CD4-positive, alpha-beta T cell treated with Interleukin-4 for 1 hour (primary cell): ENCODE data around the gene MIEF2.
A peak's percentile ranks its signal among the peaks of the same experiment; 100 is the strongest.
"Not testable (repeated sequence)": the region's sequence is repeated elsewhere in the genome, so short reads cannot be mapped to it uniquely, and the experiment has no call there.

Source experiments
- DNase-seq, 2 donors: peaks; one replicate each; pipeline ENCODE4 v3.0.0-alpha.2; 2020 to 2022

MIEF2 gene, protein sequence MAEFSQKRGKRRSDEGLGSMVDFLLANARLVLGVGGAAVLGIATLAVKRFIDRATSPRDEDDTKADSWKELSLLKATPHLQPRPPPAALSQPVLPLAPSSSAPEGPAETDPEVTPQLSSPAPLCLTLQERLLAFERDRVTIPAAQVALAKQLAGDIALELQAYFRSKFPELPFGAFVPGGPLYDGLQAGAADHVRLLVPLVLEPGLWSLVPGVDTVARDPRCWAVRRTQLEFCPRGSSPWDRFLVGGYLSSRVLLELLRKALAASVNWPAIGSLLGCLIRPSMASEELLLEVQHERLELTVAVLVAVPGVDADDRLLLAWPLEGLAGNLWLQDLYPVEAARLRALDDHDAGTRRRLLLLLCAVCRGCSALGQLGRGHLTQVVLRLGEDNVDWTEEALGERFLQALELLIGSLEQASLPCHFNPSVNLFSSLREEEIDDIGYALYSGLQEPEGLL

DNA sequence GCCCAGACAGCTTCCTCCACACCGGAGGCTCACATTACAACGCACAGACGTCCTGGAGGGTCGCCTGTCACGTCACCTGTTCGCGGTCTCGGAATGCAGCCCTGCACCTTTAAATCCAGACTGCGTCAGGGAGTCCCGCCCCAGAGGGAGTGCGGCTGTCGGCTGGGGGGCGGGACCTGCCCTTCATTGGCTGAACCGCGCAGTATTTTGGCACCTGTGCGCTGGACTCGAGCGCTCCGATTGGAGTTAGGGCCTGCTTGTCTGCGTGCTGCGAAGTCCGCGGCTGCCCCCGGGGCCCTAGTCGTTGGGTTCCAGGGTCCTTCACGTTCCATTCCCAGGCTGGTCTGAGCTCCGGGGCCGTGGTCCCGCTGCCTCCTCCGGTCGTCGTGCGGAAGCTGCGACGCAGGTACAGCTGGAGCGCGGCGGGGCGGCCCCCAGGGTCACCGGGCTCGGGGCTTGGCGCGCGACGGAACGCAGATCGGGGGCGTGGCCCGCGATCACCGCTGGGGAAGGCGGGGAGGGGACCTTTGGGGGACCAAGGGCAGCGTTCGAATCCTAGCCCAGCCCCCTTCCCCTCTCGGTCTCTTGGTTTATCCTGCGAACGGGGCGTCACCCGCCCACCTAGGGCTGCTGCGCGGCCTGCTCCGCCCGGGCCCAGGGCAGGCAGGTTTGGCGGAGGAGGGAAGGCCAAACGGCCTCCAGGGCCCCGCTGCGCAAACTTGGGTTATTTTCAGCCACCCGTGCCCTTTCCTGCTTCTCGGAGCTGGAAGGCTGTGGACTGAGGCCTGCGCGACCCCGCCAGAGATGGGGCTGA, at the start of gene MIEF2:
MIEF2 (plus strand) TSS at position 331 of the 814 bp plus-strand sequence. CDS start 2,059 bp downstream, outside the sequence.
- peak; percentile 92 to 93 for DNase-seq

DNA sequence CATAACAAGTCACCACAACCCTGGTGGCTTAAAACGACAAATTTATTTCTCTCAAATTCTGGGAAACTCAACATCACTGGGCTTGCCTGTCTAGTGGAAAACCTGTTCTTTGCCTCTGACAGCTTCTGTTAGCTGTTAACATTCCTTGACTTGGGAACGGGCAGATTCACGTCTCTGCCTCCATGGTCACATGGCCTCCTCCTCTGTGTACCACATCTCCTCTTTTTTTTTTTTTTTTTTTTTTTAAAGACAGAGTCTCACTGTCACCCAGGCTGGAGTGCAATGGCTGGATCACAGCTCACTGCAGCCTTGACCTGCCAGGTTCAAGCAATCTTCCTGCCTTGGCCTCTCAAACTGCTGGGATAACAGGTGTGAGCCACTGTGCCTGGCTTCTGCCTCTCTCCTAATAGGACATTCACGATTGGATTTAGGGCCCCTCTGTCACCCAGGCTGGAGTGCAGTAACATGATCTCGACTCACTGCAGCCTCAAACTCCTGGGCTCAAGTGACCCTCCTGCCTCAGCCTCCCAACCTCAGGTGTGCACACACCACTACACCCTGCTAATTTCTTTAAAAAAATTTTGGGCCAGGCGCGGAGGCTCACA, 46.7 kb upstream of the MIEF2 start:
- no peak for DNase-seq

DNA sequence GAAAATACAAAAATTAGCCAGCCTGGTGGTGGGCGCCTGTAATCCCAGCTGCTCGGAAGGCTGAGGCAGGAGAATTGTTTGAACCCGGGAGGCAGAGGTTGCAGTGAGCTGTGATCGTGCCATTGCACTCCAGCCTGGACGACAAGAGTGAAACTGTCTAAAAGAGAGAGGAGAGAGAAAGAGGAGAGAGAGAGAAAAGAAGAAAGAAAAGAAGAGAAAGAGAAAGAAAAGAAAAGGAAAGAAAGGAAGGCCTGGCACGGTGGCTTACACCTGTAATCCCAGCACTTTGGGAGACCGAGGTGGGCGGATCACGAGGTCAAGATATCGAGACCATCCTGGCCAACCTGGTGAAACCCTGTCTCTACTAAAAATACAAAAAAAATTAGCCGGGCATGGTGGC, 43.6 kb upstream of the MIEF2 start:
- DNase-seq = not testable (repeated sequence)

DNA sequence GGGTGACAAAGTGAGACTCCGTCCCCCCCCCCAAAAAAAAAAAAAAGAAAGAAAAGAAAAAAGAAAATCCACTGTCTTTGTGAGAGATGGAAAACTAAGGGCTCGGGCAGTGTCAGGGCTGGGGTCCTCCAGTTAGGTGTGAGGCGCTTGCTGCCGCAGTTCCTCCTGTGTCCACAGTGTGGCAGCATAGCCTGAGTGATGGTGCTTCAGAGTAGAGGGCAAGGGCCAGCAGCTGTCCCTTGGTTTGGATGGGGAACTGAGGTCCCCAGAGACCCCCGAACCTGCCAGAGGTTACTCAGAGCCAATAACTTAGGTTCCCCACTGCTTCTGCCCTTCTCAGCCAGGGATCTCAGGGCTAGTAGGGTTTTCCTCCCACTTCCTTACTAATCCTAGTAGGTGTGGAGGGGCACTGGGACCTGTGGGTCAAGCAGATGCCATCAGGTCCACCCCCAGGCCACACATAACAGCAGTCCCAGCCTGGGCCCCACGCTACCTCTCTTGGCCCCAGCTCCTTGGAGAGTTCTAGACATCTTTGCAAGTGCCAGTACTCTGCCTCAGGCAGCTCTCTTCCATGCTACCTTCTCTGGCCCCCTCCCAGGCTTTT, 42.9 kb upstream of the MIEF2 start:
- DNase-seq = peak; percentile 75 to 76

DNA sequence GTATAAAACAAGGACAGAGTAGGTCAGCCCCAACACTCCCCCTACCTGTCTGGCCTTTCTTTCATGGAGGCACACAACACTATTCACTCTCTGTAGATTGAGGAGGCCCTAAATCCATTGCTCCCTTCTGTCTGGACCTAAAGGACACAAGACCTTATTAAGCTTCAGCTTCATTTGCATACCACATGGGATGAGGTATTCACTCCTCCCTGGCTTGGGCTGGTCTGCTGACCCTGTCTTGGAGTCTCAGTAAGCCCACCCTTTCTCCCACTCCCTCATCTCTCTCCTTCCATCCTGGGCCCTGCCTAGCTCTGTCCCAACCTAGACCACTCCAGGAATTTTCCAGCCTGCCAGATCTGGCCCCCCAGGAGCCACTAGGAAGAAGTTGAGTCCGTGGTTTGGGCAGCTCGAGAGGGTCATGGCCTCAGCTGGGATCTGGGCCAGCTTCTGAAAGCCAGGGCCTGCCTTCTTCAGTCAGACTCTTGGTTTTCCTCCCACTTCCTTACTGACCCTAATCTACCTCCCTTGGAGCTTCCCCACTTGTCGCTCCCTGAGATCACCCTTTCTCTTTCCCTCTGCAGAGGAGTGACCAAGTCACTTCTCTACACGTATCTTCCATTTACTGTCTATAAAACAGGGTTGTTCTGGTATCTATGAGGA, 41.6 kb upstream of the MIEF2 start:
- DNase-seq = no peak

DNA sequence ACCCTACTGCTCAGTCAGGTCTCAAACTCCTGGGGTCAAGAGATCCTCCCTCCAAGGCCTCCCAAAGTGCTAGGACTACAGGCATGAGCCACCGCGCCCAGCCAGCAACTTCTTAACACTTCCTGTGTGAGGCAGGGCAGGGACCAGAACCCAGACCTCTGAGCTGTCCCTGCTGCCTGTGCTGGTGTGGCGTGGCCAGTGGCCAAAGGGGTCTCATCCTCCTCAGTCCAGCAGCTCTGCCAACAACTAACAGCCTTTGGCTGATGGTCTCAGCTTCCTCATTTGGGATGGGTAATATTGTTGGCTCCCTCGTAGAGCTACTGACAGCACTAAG, 36.4 kb upstream of the MIEF2 start:
- no peak for DNase-seq

DNA sequence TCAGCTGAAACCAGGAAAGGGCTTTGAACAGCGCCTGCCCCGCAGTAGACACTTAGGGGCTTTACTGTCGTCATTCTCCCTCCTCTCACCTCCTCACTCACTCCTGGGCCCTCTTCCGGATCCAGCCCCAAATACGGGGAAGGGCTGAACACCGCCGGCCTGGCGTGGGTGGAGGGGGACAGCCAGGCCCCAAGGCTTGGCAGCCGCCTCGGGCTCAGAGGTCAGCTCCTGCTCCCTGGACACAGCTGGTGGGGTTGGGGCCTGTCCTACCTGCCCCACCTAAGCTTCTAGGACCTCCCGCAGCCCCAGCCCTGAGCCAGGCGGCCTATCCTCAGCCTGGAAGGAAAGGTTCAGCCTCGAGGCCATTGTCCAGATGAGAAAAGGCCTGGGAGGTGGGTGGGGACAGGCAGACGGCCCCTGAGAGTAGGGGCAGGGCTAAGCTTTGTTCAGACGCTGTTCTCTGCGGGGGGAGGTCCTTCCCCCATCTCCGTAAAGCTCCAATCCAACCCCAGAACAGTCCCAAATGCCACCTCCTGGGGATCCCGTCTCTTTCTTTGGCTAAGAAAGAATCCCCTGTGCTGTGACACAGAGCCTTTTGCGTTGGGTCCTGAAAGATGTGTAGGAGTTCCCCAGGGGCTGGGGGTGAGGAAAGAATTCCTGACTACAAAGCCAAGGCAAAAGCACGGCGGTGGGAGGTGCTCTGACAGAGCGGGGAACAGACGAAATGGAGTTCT, 35.9 kb upstream of the MIEF2 start:
- no peak for DNase-seq

DNA sequence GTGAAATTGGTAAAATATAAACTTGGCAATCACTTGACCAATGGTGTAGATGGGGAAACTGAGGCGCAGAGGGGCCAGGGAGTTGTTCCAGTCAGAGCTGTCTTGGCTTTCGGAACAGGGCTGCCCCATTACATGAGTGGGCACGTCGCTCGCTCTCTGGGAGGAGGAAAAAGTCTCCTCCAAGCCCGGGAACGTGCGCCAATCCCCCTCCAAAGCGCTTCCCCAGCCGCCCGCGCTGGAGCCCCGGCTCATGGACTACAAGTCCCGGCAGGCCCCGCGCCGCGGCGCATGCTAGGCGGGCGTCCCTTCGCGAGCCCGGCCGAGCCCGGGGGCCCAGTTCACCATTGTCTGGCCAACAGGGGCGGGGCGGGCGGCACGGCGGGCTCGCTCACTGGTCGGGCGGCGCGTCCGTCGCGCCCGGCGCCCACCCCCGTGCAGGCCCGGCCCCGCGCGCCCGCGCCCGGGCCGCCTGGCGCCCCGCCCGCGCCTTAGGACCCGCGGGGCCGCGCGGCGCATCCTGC, 35.3 kb upstream of the MIEF2 start, which contains the start of gene LLGL1:
LLGL1 (plus strand) TSS at position 515 of the 521 bp plus-strand sequence. CDS start 48 bp downstream, outside the sequence.
- DNase-seq = peak; percentile 94 to 95

DNA sequence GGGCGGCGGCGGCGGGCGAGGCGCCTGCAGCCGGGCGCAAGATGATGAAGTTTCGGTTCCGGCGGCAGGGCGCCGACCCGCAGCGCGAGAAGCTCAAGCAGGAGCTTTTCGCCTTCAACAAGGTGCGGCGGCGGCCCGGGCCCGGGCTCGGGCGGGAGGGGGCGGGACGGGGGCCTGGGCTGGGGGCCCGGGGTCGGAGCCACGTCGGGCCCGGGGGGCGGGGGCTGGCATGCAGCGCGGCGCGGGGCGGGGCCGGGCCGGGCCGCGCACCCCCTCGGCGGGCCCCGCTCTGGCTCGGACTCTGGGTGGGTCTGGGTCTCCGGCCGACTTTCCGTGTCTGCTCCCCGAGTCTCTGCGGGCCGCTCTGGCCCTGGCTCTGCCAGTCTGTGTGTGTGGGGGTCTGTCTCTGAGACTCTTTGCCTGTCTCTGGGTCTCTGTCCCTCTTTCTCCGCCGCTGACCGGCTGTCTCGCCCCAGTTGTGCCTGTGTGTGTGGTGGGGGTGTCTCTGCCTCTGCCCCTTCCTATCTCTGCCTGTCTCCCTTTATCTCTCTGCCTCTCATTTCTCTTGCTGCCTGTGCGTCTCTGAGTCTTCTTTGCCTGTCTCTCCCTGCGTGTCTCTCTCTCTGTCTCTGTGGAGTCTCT, 34.7 kb upstream of the MIEF2 start:
- DNase-seq = no peak

DNA sequence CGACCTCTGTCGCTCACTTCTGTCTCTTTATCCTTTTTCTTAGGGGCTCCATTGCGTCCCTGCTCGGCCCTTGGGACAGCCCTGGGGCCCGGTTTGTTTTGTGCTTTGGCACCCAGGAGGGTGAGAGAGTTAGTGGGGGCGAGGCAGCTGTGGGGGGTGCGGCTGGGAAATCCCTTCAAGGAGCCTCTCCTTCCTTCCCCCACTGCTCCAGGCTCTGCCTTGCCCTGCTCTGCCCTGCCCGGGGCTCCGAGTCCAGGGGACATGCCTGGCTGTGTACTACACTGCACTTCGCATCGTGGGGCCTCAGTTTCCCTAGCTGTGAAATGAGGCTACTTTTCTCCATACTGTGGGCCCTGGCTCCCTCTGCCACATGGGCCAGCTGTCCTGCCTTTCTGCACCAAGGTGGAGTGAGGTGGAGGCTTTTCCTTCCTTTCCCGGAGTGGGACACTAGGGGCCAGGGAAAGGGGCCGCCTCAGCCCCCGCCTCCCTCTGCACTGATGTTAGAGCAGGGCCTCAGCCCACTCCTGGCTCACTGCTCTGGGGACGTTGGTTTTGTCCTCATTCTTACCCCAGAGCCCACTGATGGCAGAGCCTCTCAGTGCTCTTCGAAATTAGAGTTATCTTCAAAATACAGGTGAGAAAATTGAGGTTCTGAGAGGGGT, 34.0 kb upstream of the MIEF2 start:
- DNase-seq = no peak

DNA sequence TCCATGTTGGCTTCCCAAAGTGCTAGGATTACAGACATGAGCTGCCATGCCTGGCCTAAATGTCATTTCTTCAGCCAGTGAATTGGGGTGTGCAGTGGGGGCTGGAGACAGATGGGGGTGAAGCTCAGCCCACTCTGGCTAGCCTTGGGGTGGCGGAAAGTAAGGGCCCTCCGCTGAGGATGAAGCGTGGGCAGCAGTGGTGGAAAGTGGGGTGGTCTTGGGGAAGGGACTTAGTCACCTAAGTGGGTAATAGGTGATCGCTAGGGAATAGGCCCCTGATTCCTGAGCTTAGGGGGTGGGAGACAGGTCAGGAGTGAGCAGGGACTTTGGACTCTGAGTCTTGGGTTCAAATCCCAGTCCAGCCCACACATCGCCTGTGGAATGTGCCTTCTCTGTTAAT, 32.8 kb upstream of the MIEF2 start:
- DNase-seq = no peak

DNA sequence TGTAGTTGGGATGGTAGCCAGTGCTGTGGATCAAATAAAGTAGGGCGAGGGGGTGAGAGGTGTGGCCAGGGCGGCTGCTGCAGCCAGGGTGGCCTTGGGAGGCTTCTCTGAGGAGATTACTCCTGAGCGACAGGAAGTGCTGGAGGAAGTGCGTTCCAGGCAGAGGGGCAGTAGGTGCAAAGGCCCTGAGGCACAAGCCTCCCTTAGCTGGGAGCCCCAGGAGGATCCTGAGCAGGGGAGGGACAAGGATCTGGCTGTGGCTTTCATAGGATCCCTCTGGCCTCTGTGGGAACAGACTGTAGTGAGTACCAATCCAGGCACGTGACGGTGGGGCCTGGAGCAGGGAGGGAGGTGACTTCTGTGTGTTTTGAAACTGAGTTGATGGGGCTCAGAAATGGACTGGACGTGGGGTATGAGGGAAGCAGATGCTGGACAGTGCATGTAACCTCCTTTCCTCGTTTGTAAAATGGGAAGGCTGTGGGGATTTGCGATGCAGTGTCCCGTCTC, 32.2 kb upstream of the MIEF2 start:
- DNase-seq = no peak

DNA sequence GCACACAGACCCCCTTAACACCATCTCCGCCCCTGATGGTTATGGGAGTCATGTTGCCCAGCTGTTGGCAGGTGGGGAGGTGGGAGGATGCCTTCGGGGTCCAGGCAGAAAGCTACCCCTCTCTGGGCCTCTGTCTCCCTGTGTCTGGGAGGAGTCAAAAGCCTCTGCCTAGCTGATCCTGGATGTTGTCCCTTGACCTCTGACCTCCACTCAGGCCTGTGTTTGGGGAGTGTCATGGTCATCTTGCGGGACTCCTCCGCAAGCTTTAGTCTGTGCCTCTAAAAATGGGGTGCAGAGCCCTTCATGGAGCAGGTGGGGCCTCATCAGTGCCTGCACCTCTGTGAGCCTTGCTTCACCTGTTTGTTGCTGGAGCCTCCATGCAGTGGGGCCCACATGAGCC, 31.2 kb upstream of the MIEF2 start:
- DNase-seq = no peak

DNA sequence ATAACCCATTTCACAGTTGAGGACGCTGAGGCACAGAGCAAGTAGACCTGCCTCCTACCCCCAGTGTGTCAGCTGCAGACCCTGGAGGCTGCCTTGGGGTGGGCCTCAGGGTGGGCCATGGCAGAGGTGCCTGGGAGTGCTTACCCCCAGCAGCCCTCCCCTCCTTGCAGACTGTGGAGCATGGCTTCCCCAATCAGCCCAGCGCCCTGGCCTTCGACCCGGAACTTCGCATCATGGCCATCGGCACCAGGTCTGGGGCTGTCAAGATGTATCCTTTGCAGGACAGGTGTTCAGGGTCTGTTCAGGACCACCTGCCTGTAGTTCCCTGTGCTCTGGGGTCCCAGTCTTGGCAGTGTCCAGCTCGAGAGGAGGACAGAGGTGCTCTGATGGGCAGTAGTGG, 30.7 kb upstream of the MIEF2 start:
- no peak for DNase-seq

DNA sequence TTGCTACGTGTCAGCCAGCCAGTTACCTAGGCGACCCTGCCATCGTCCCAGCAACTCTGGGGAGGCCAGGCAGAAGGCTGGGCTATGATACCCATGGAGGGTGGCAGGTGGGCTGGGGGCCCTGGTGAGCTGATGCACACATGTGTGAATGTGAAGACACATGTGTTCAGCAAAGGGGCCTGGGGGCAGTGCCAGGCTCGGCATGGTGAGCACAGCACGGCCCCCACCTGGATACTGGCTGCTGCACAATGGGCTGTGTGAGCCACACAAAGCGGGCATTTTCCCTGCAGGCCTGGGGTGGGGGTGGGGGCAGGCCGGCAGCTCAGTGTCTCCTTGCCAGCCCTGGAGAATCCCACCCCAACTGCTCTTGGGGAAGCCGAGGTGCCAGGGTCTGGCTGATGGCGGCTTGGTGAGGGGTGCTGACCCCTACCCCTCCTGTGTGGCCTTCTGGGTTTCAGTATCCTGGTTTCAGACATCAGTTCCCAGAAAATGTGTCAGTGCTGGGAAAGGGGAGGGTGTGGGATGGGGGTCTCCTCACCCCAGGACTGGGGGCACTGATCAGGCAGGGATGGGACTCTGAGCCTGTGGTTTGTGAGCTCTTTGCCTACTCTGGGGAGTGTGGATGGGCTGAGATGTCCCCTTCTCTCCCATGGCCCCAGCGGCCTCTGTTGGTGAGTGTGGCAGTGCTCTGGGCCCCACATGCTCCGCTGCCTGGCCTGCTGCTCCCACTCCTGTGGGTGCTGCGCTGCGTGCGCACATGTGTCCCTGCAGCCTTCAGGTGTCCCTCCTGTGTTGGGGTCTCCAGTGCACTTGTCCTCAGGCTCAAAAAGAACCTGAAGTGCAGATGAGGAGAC, 29.9 kb upstream of the MIEF2 start:
- no peak for DNase-seq

DNA sequence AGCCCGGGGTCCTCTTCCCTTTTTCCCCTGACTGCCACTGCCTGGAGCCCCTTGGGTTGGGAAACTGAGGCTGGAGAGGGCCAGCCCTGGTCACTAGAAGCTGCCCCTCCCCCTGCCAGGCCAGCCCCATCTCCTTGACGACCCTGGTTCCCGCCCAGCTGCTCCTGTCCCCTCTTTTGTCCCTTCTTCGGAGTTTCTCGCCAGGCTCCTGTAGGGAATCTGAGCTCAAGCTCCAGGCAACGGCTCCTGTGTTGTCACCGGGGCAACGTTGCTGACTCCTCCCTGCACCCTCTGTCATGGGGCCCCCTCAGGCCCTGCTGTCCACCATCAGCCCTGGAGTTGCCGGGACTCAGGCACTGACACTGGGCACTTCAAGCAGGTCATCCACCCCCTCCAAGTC, 29.3 kb upstream of the MIEF2 start:
- DNase-seq = no peak

DNA sequence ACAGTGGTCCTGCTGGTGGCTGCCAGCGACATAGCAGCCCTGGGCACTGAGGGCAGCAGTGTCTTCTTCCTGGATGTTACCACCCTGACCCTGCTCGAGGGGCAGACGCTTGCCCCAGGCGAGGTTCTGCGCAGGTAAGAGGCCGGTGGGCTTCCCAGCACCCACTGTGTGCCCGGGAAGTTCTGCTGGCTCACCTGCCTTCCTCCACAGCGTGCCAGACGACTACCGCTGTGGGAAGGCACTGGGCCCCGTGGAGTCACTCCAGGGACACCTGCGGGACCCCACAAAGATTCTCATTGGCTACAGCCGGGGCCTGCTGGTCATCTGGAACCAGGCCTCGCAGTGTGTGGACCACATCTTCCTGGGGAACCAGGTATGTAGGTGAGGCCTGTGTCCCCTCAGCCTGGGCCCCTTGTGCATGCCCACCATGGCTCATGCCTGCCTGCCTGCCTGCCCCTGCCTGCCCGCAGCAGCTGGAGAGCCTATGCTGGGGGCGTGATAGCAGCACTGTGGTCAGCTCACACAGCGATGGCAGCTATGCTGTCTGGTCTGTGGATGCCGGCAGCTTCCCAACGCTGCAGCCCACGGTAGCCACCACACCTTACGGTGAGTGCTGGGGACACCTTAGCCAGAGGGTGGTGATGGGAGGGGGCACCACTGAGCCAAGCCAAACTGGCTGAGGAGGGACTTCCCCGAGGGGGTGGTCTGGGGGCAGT, 26.5 kb upstream of the MIEF2 start:
- no peak for DNase-seq

DNA sequence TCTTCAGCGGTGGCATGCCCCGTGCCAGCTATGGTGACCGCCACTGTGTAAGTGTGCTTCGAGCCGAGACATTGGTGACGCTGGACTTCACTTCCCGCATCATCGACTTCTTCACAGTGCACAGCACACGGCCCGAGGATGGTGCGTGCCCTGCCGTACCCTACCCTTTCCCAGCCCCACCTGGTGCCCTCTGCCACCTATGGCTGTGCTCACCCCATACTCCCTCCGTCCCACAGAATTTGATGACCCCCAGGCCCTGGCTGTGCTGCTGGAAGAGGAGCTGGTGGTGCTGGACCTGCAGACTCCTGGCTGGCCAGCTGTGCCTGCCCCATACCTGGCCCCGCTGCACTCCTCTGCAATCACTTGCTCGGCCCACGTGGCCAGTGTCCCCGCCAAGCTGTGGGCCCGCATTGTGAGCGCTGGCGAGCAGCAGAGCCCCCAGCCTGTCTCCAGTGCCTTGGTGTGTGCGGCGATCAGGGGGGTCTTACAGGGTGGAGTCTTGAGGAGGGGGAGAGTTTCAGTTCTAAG, 25.5 kb upstream of the MIEF2 start:
- DNase-seq = no peak
